ENCODE measurements around the gene RNF187.
"Not testable (repeated sequence)": the region's sequence is repeated elsewhere in the genome, so short reads cannot be mapped to it uniquely, and the experiment has no call there.

Gene RNF187

GRCh38 chr1:228488125-228488817 lies 1.1 kb downstream of the RNF187 start:
- no peak for ATAC-seq

GRCh38 chr1:228488818-228489674 lies 1.9 kb downstream of the RNF187 start:
- no peak for DNase-seq
- ATAC-seq = no peak

More at GRCh38 chr1:228488125-228488817, 1.1 kb downstream of the RNF187 start:
- no peak for DNase-seq

- ATAC-seq (no peak), DNase-seq (no peak)
Observed at GRCh38 chr1:228490120-228491078, 3.2 kb downstream of the RNF187 start.

GRCh38 chr1:228493141-228494043 lies 6.2 kb downstream of the RNF187 start:
- no peak for DNase-seq
- ATAC-seq = no peak

GRCh38 chr1:228494044-228494353 lies 6.8 kb downstream of the RNF187 start:
- DNase-seq (no peak), ATAC-seq (no peak)

- ATAC-seq = no peak
- DNase-seq = no peak
Observed at GRCh38 chr1:228494391-228494790, 7.2 kb downstream of the RNF187 start.

GRCh38 chr1:228494970-228495853 lies 8.0 kb downstream of the RNF187 start:
- ATAC-seq = no peak
- no peak for DNase-seq

GRCh38 chr1:228496084-228496483 lies 8.9 kb downstream of the RNF187 start:
- ATAC-seq = no peak
- no peak for DNase-seq

GRCh38 chr1:228496494-228496893 lies 9.3 kb downstream of the RNF187 start:
- no peak for DNase-seq
- no peak for ATAC-seq

GRCh38 chr1:228497206-228497605 lies 10.0 kb downstream of the RNF187 start:
- DNase-seq (no peak), ATAC-seq (no peak)

- no peak for DNase-seq
- ATAC-seq = no peak
Observed at GRCh38 chr1:228497817-228498216, 10.6 kb downstream of the RNF187 start.

- no peak for ATAC-seq
- DNase-seq = no peak
Observed at GRCh38 chr1:228500143-228500734, 13.1 kb downstream of the RNF187 start.

GRCh38 chr1:228500901-228501871 lies 14.0 kb downstream of the RNF187 start:
- DNase-seq (peak; percentile 90), ATAC-seq (peak; percentile 95)

GRCh38 chr1:228502522-228502921 lies 15.3 kb downstream of the RNF187 start:
- ATAC-seq (no peak), DNase-seq (no peak)

- DNase-seq = not testable (repeated sequence)
Observed at GRCh38 chr1:228505944-228506343, 18.8 kb downstream of the RNF187 start.

GRCh38 chr1:228507961-228508652 lies 20.9 kb downstream of the RNF187 start:
- DNase-seq (no peak), ATAC-seq (no peak)

More at GRCh38 chr1:228505944-228506343, 18.8 kb downstream of the RNF187 start:
- not testable (repeated sequence) for ATAC-seq

GRCh38 chr1:228508840-228509415 lies 21.7 kb downstream of the RNF187 start:
- ATAC-seq = no peak
- no peak for DNase-seq
